KMS-11 (cell line): ENCODE results near the gene ARMH3.

Experiments
- H2AFZ ChIP-seq: fragments of 200-600 bp; sonication (generic); 2 replicates; pipeline ENCODE4 v1.6.1; 2016; ENCODE audit warnings: antibody characterized with exemption, mixed run types, low read depth
- H3K27ac ChIP-seq: fragments of 200-600 bp; sonication (generic); 2 replicates; pipeline ENCODE4 v1.6.1; 2016; ENCODE audit warnings: mild to moderate bottlenecking, mixed run types
- H3K27me3 ChIP-seq: fragments of 200-600 bp; sonication (generic); 2 replicates; pipeline ENCODE4 v1.6.1; 2017; ENCODE audit warnings: mild to moderate bottlenecking, low read depth, mixed run types, moderate library complexity; ENCODE audit not compliant: insufficient read depth
- H3K36me3 ChIP-seq: fragments of 200-600 bp; sonication (generic); 2 replicates; pipeline ENCODE4 v1.6.1; 2017; ENCODE audit warnings: mild to moderate bottlenecking, mixed run types; ENCODE audit not compliant: insufficient read depth
- H3K4me1 ChIP-seq: fragments of 200-600 bp; sonication (generic); 2 replicates; pipeline ENCODE4 v1.6.1; 2016; ENCODE audit warnings: mild to moderate bottlenecking, low read depth, mixed run types; ENCODE audit not compliant: poor library complexity, severe bottlenecking
- H3K4me2 ChIP-seq: fragments of 200-600 bp; sonication (generic); 2 replicates; pipeline ENCODE4 v1.7.0; 2016; ENCODE audit warnings: mild to moderate bottlenecking, mixed run types
- H3K4me3 ChIP-seq: fragments of 200-600 bp; sonication (generic); IDR thresholded peaks from 2 replicates; pipeline ENCODE4 v1.6.1; 2017; ENCODE audit warnings: low read depth, low read length, mixed read lengths; ENCODE audit not compliant: insufficient read depth
- H3K79me2 ChIP-seq: fragments of 200-600 bp; sonication (generic); 2 replicates; pipeline ENCODE4 v1.6.1; 2016; ENCODE audit warnings: low read depth, mixed run types; ENCODE audit not compliant: insufficient read depth
- H3K9ac ChIP-seq: fragments of 200-600 bp; sonication (generic); 2 replicates; pipeline ENCODE4 v1.6.1; 2016; ENCODE audit warnings: mild to moderate bottlenecking, mixed run types
- H4K20me1 ChIP-seq: fragments of 200-600 bp; sonication (generic); 2 replicates; pipeline ENCODE4 v1.6.1; 2016; ENCODE audit warnings: mild to moderate bottlenecking, mixed run types; ENCODE audit not compliant: insufficient read depth
- TF ChIP-seq, protein P1 (sequence below): fragments of 200-600 bp; sonication (generic); conservative IDR thresholded peaks from 2 replicates; pipeline ENCODE4 v1.6.1; 2017; ENCODE audit warnings: low read depth, mild to moderate bottlenecking, antibody characterized with exemption, low read length, moderate library complexity, mixed read lengths

The ARMH3 gene

GRCh38 chr10:101807158-101807557 is 248.8 kb downstream of the ARMH3 start:
- Histone ChIP-seq H4K20me1 (peaks cover 8% of the 10 kb centered on the region; the same call in 1 of the 2 replicates), H3K4me1 (peaks cover 13% of the 10 kb centered on the region), H3K4me3 (no peak overlapping the region), H3K27me3 (no peaks in the 10 kb centered on the region), H3K4me2 (no peak overlapping the region), H3K27ac (no peak overlapping the region), H3K9ac (no peak overlapping the region), H2AFZ (no peak overlapping the region), H3K36me3 (peaks cover 29% of the 10 kb centered on the region; the same call in 1 of the 2 replicates), H3K79me2 (peaks cover 79% of the 10 kb centered on the region)
- TF ChIP-seq, protein P1, sequence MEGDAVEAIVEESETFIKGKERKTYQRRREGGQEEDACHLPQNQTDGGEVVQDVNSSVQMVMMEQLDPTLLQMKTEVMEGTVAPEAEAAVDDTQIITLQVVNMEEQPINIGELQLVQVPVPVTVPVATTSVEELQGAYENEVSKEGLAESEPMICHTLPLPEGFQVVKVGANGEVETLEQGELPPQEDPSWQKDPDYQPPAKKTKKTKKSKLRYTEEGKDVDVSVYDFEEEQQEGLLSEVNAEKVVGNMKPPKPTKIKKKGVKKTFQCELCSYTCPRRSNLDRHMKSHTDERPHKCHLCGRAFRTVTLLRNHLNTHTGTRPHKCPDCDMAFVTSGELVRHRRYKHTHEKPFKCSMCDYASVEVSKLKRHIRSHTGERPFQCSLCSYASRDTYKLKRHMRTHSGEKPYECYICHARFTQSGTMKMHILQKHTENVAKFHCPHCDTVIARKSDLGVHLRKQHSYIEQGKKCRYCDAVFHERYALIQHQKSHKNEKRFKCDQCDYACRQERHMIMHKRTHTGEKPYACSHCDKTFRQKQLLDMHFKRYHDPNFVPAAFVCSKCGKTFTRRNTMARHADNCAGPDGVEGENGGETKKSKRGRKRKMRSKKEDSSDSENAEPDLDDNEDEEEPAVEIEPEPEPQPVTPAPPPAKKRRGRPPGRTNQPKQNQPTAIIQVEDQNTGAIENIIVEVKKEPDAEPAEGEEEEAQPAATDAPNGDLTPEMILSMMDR = no peak

DNA sequence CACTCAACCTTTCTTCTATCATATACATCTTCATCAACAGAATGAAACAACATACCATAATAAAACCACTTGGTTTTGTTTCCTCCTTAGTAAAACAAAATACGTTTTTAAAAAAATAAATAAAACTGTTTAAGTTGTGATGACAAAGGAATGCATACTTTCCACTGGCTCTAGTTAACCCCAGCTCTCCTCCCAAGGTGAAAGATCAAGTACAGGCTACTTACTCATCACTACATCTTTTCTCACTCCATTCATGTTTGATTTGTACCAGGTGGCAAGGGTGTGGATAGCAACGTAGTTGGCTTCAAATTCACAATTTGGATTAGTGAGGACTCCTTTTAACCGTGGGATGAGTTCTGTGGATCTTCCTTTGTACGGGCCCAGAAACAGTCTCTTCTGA is 252.5 kb downstream of the ARMH3 start:
- Histone ChIP-seq H3K4me2 (no peak overlapping the region), H3K27me3 (no peaks in the 10 kb centered on the region), H3K36me3 (peaks cover 24% of the 10 kb centered on the region; the same call in 1 of the 2 replicates), H3K4me1 (no peaks in the 10 kb centered on the region), H2AFZ (no peak overlapping the region), H3K9ac (no peak overlapping the region), H3K27ac (no peak overlapping the region), H3K4me3 (no peak overlapping the region), H4K20me1 (no peaks in the 10 kb centered on the region), H3K79me2 (peaks cover 68% of the 10 kb centered on the region)
- TF ChIP-seq, protein P1 = no peak

DNA sequence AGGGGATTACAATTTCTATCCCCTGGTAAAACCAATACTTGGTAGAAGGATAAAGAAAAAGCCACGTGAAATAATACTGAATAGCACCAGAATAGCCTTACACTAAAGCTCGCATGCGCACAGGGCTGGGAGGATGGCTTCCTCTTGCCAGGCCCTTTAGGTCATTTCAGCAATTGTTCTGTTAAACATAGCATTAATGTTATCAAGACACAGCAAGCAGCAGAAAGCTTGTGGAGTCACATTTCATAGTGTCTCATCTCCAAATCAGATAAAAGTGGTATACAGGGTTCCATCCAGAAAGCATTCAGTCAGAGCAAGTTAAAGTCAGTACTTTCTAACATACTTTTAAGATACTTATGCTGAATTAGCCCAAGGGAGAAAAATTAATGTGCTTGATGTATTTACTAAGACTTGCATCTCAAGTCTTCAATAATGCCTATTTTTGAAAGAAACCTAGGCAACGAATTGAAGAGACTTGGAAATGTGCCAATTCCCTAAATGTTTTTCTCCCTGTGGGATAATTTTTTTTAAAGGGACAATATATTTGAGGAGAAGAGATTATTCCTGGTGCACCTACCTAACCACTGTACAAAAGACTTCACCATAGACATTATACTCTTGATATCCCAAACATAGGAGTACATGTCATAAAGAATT is 258.4 kb downstream of the ARMH3 start:
- H3K27ac ChIP-seq = no peak overlapping the region
- no peaks in the 10 kb centered on the region for H3K27me3 ChIP-seq
- TF ChIP-seq, protein P1 = no peak
- H3K4me1 ChIP-seq = no peaks in the 10 kb centered on the region
- no peak overlapping the region for H3K9ac ChIP-seq
- no peak overlapping the region for H3K4me2 ChIP-seq
- H4K20me1 ChIP-seq = no peaks in the 10 kb centered on the region; the same call in 1 of the 2 replicates
- H3K4me3 ChIP-seq = no peak overlapping the region
- peaks cover 27% of the 10 kb centered on the region; the same call in 1 of the 2 replicates for H3K36me3 ChIP-seq
- H3K79me2 ChIP-seq = peaks cover 44% of the 10 kb centered on the region; the same call in 1 of the 2 replicates
- H2AFZ ChIP-seq = no peak overlapping the region
